GM18499 (cell line): Measurements from ENCODE around the gene ZNF200.

Experiments used
- ATAC-seq: cut with Tn5 transposase; IDR thresholded peaks from one replicate; pipeline ENCODE4 v1.9.1; 2021; ENCODE audit warnings: moderate number of reproducible peaks; ENCODE audit not compliant: insufficient read depth, unreplicated experiment

ZNF200 gene

DNA sequence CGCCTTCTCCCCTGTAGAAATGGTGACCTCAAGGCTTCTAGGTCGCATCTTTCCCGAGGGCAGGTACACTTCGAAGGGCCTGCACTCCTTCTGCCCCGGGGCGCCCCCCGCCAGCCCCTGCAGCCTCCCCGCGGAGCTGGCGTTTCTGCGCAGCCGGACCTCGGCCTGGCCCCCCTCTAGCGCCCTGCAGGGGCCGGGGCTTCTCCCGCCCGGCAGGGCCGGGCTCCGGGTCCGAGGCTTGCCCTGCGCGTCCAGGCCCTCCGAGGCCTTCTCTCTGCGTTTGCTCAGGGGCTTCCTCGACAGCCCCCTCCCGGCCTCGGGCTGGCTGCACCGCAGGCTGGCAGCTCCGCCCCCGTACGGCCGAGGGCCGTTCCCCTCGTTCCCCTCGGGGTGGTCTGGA is 19.4 kb upstream of the ZNF200 start:
- ATAC-seq, result no peak

- no peak for ATAC-seq
These were observed 18.0 kb upstream of the ZNF200 start for GRCh38 chr16:3252967-3253366.

- ATAC-seq, result no peak
These were observed 14.5 kb upstream of the ZNF200 start for GRCh38 chr16:3249451-3249850.

- ATAC-seq, result no peak
These were observed 14.1 kb upstream of the ZNF200 start for GRCh38 chr16:3249020-3249419.

DNA sequence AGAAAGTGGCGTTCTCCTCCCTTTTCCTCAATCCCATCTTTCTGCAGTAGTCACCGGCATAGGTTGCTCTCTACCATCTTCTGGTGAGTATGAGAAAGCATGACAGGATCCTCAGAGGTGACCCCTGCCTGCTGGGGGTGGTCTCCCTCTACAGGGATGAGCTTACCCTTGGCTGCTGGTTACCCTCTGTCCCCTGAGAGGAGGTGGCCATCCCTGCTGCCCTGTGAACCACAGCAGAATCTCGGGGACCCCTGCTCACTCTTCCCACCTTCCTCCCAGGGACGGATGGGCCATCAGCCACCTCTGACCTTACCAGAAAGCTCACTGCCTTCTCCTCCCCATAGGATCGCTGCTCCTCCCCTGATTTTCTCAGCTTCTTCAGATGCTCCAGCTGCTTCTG is 13.6 kb upstream of the ZNF200 start:
- no peak for ATAC-seq

DNA sequence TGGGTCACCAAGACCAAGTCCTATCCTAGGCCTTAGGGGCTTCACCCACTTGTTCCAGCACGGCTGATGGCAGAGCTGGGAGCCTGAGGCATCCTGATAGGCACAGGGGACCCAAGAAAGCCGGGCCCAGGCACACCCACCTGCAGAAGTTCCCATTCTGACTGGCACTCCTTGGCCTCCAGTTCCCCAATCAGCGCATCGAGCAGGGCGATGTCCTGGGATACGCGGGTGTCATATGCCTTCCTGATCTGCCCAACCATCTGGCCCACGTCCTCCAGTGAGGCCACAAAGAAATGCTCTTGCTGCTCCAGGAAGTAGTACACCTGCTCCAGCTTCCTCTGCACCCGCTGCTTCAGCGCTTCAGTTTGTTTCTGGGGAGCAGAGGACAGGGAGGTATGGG is 11.9 kb upstream of the ZNF200 start:
- no peak for ATAC-seq

GRCh38 chr16:3246002-3246401 is 11.0 kb upstream of the ZNF200 start:
- ATAC-seq, result no peak

DNA sequence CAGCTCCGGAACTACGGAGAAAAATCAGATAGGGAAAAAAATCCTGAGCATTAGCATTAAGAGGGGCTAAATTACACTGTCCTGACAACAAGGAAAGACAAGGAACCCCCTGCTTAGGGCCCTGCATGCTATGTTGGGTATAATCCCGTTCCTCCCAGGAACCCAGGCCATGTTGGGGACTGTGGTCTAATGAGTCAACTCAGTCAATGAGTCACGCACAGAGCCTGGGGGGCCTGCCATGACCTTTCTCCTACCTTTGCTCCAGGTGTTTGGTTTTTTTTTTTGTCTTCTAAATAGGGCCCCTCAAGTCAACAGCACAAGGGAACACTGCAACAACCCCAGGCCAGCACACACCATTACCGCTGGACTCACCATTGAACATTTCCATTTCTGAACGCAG is 8.9 kb upstream of the ZNF200 start:
- ATAC-seq, result no peak

GRCh38 chr16:3242709-3243108 is 7.8 kb upstream of the ZNF200 start:
- ATAC-seq, result no peak

GRCh38 chr16:3241761-3242160 is 6.8 kb upstream of the ZNF200 start:
- no peak for ATAC-seq

- ATAC-seq, result no peak
These were observed 1.1 kb upstream of the ZNF200 start for GRCh38 chr16:3235856-3236669.

- ATAC-seq, result no peak
These were observed 458 bp downstream of the ZNF200 start for GRCh38 chr16:3234543-3234856.

DNA sequence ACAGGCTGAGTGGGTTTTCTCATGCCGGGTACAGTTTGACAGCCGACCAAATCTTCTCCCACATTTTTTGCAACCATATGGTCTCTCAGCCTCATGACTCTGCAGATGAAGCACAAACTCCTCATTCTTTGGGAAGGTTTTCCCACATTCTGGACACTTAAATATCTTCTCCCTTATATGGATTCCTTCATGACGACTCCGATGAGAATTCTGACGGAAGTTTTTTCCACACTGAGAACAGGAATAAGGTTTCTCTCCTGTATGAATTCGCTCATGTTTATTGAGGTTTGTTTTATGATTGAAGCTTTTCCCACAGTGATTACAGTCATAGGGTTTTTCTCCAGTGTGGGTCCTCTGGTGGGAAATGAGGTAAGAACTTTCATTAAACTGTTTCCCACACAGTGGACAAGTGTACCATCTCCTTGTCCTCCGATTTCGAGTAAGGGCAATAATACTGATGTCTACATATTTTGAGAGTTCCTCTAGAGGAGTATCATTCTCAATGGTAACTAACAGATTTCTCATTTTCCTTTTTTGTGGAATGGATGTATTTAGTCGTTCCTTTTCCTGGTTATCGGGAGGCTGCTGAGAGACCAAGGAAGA is 10.9 kb downstream of the ZNF200 start:
- no peak for ATAC-seq

DNA sequence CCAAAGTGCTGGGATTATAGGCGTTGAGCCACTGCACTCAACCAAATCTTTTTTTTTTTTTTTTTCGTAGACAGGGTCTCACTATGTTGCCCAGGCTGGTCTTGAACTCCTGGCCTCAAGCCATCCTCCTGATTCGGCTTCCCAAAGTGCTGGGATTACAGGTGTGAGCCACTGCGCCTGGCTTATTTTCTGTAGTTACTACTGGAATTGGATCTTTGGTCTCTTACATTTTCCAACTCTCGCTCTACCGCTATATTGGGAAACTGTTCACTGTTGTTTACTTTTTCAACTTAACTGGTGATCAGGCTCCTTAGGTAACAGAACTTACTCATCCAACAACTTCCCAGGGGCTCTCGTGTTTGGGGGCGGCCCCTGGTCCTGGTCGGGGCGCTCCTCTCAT is 14.1 kb downstream of the ZNF200 start:
- ATAC-seq, result no peak

- ATAC-seq, result no peak
These were observed 18.7 kb downstream of the ZNF200 start for GRCh38 chr16:3216263-3216640.

GRCh38 chr16:3215601-3216262 is 19.2 kb downstream of the ZNF200 start:
- ATAC-seq, result no peak

DNA sequence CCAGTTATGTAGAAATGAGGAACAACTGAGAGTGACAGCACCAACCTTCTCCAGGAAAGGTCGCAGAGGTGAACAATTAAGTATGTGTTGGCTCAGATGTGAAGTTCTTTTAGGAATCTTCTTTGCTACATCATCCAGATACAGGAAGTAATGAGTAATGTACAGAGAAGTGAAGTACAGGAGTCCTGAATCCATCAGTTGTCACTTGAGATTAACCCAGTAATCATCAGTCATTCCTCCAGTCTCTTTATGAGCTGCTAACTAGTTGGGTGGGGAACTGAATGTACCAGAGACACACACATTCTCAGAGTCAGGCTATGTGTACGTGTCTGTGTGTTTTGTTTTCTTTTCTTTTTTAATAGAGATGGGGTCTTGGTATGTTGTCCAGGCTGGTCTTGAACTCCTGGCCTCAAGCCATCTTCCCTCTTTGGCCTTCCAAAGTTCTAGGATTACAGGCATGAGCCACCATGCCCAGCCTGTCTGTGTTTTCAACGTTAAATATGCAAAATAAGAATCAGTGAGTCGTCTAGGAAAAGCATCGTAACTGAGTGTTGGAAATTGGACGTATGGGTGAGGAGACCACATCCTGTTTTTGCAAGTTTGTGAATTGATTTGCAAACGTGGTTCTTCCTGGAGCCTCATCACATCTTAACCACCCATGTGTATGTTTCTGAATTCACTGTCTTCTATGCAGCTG is 19.9 kb downstream of the ZNF200 start:
- no peak for ATAC-seq

DNA sequence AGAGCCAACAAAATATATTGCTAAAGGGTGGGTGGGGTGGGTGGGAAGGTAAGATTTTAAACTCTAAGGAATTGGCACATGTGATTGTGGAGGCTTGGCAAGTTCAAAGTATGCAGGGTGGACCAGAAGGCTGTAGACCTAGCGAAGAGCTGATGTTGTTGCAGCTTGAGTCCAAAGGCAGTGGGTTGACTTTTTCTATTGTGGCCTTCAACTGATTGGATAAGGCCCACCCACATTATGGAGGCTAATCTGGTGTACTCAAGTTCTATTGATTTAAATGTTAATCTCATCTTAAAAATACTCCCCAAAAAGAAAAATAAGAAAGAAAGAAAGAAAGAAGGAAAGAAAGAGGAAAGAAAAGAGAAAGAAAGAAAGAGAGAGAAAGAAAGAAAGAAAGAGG is 22.4 kb downstream of the ZNF200 start:
- no peak for ATAC-seq

DNA sequence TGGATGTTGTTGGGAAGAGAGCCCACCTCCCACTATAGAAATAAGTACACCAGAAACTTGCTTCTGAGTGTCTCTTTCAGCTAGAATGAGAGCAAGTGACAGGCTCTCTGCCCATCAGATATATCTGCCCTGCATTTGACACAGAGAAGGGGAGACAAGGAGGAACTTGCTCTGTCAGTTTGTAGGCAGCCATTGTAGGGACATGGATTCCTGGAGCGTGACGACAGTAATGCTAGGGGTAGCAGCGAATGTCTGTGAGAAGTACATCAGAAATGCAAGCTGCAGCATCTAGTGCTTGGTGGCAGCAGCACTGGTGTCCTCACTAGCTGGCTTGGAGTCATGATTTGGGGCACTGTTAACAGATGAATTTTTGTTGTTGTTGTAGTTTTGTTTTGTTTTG is 23.0 kb downstream of the ZNF200 start:
- no peak for ATAC-seq

- ATAC-seq, result no peak
These were observed 27.6 kb downstream of the ZNF200 start for GRCh38 chr16:3207086-3207953.
